Stimulated activated naive CD4-positive, alpha-beta T cell (primary cell): ENCODE measurements around the gene MCRIP2.

Source experiments
- DNase-seq, 6 experiments: peaks; one replicate each; lab custom pipeline; 2025; lab: John Stamatoyannopoulos, UW

Gene MCRIP2

DNA sequence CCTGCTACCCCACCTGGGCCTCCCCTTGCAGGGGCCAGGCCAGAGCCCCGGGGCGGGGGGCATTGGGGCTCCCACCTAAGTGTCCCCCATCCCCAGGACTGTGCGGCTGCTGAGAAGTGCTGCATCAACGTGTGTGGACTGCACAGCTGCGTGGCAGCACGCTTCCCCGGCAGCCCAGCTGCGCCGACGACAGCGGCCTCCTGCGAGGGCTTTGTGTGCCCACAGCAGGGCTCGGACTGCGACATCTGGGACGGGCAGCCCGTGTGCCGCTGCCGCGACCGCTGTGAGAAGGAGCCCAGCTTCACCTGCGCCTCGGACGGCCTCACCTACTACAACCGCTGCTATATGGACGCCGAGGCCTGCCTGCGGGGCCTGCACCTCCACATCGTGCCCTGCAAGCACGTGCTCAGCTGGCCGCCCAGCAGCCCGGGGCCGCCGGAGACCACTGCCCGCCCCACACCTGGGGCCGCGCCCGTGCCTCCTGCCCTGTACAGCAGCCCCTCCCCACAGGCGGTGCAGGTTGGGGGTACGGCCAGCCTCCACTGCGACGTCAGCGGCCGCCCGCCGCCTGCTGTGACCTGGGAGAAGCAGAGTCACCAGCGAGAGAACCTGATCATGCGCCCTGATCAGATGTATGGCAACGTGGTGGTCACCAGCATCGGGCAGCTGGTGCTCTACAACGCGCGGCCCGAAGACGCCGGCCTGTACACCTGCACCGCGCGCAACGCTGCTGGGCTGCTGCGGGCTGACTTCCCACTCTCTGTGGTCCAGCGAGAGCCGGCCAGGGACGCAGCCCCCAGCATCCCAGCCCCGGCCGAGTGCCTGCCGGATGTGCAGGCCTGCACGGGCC, 8.9 kb upstream of the MCRIP2 start:
- DNase-seq: no peak

DNA sequence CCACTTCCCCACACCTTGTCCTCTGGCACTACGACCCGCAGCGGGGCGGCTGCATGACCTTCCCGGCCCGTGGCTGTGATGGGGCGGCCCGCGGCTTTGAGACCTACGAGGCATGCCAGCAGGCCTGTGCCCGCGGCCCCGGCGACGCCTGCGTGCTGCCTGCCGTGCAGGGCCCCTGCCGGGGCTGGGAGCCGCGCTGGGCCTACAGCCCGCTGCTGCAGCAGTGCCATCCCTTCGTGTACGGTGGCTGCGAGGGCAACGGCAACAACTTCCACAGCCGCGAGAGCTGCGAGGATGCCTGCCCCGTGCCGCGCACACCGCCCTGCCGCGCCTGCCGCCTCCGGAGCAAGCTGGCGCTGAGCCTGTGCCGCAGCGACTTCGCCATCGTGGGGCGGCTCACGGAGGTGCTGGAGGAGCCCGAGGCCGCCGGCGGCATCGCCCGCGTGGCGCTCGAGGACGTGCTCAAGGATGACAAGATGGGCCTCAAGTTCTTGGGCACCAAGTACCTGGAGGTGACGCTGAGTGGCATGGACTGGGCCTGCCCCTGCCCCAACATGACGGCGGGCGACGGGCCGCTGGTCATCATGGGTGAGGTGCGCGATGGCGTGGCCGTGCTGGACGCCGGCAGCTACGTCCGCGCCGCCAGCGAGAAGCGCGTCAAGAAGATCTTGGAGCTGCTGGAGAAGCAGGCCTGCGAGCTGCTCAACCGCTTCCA, 8.1 kb upstream of the MCRIP2 start:
- no peak for DNase-seq

DNA sequence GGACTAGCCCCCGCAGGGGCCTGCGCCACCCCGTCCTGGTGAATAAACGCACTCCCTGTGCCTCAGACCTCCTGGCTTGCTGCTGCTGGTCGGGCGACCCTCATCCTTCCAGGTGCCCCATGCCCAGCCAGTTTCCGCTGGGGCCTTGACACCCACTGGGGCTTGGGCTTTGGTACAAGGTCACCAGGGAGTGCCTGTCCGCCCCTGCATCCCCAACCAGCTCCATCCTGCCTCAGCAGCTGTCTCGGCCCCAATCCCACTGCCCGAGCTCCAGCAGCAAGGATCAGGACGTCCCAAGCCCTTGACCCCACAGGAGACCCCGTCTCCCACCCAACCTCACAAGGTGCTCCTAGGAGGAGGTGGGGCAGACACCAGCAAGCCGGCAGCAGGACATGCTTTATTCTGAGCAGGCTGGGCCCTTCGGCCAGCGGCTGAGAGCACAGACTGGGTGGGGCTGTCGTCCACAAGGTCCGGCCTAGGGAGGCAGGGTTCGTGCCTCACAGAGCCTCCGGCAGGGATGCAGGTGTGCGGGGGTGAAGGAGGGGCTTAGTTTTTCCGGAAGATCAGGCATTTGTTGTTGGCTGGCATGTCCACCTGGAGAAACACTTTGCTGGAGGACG, 7.5 kb upstream of the MCRIP2 start:
- no peak for DNase-seq

DNA sequence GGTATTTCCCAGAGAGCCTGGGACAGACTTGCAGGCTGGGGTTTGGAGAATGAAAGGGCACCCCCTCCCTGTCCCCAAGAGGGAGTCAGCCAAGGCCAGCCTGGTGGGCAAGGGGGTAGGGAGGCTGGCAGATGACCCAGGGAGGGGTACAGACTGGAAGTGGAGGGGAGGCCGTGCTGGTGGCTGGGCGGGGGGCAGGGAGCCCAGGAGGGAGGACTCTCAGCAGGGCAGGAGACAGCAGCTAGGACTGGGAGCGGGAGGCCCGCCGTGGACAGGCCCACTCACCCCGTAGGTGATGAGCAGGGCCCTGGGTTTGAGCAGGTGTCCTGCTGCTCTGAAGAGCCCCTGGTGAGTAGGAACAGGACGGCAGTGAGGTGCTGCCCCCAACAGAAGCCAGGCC, 6.6 kb upstream of the MCRIP2 start:
- DNase-seq: no peak

DNA sequence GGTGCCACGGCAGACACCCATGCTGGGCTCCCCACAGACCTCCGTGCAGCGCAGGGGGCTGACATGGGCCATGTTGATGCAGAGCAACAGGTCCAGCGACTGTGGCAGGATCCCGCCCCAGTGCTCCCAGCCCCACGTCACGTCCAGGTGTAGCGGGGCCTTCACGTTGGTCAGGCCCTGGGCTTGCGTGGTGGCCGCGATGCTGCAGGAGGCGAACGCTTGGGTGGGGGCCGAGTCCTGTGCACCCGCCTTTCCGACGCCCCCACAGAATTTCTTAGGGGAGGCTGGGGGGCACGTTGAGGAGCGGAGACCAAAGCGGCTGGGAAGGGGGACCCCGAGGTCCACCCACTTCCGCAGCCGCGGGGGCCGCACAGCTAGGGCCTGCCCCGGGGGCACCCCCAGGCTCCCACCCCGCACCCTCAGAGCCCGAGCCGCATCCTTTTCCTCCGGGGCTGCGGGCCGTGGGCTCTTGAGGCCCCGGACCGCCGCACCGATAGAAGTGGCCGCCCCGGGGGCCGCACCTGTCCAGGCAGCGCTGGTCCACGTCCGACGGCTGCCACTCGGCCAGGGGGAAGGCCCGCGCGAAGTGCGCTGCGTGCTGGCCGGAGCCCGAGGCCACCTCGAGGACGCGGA, 5.9 kb upstream of the MCRIP2 start:
- no peak for DNase-seq

DNA sequence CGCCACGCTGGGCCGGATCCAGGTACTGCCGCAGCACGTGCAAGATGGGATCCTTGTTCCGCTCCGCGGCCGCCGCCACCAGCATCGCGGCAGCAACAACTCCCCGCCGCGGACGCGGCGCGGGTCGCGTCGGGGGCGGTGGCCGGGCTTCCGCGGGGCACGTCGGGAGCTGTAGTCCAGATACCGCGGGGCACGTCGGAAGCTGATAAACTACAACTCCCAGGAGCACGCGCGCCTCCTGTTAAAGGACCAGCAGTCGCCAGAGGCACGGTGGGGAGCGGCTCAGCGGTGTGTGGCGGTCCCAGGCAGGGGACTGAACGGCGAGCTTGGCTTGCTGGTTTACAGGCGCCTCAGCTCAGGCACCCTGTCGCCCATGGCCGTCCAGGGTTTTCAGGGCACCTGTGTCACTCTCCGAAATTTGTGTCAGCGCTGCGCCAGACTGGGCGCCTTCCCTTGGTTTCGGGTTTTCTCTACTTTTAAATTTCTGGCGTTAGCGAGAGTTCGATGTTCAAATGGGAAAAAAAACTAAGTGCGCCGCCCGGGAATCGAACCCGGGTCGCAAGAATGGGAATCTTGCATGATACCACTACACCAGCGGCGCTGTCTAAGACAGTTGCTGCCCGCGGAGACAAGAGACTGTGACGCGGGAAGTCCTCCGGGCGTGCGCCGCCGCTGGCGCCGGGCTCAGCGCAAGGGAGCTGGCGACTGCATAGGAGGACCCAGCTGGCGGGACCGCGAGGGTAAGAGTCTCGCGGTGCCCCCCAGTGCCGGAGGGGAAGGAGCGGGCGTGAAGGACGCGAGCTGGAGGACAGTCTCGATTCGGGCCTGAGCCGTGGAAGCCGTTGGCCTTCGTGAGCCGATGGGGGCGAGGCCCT, 5.2 kb upstream of the MCRIP2 start, which contains the start of gene METTL26:
Gene METTL26, minus strand, starts transcription at position 100 of the 875 bp plus-strand sequence. Its CDS starts 15 bp downstream, at position 85.
- peak; percentile 86 to 99 (median 94) for DNase-seq

DNA sequence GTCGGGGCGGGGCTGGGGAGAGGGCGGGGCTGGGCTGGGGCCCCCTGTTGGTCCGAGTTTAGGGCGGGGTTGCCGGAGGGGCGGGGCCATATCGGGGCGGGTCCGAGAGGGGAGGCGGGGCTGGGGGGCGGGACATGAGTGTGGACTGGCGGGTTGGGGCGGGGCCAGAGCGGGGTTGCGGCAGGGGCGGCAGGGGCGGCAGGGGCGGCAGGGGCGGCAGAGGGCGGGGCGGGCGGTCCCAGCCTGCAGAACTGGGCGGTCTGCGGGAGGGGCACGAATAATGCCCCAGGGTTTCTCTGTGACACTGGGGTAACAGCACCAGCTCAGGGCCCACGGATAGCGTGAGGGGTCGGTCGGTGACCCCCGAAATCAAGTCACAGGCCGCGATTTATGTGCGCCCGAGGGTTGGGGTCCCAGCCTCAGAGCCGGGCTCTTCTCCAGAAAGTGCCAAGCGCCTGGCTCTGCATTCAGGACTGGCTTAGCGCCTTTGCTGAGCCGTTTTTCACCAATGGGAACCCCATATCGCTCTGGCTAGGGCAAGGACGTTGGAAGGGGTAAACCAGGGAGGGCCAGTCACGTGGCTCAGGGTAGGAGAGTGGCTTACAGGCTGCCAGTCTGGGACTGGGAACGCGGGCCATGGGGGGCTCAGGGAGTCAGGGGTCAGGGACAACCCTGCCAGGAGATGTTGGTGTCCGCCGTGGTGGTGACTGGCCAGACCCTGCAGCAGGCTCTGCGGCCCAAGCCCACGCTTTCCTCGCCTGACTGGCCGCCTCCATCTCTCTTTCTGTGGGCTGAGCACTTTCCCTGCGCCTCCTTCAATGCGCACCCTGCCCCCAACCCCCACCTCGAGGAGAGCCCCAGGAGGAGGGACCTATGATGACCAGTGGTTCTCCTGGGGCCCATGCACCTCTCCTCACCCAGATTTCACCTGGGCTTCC, 4.3 kb upstream of the MCRIP2 start:
- peak in 2 of 6 experiments; percentile 89 to 93 for DNase-seq

DNA sequence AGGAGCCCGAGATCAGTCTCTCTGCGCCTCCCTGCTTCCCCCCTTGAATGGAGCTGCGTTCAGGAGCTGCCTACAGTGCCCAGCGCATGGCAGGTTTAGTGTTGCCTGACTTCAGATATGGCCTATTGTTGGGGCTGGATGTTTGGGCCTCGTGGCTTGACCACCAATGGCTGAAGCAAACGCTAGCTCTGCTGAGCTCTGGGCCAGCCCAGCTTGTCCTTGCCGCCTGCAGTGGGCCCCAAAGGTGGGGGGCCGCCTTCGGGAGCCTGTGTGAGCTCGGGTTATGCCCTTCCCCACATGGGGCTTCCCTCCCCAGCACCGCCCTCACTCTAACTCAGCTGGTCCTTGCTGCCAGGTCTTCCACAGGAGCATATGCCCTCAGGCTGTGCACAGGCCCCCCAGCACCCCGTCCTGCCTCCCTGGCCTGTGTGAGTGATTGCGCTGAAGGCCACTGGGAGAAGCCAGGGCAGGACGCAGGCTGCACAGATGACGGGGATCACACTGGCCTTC, 3.5 kb upstream of the MCRIP2 start:
- DNase-seq: no peak

DNA sequence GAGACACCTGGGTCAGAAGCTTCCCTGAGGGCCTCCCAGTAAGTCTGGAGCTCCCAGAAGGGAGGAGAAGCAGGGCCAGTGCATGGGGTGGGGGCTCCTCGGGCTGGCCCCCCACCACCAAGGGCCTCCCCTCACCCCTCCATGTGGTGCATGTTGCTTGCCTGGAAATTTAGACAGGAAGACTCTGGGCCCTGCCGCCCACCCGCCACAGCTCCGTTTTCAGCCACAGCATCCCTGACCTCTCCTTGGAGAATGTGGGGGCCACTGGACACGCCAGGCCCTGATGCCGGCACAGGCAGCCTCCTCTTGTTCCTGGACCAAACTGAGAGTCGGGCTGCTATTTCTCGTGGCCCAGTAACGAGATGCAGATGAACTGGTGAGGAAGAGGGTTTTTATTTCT, 2.8 kb upstream of the MCRIP2 start:
- DNase-seq: no peak

DNA sequence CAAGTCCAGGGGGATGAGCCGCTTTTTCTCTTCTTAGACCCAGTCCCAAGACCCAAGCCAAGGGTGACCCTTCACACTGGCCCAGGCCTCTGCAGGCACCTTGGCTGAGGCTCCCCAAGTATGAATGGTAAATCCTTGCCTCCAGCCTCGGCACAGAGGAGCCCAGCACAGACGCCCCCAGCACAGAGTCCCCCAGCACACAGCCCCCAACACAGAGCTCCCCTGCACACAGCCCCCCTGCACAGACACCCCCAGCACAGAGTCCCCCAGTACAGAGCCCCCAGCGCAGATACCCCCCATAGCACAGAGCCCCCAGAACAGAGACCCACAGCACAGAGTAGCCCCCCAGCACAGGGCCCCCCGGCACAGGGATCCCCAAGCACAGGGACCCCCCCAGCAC, 1.0 kb upstream of the MCRIP2 start:
- DNase-seq: no peak

DNA sequence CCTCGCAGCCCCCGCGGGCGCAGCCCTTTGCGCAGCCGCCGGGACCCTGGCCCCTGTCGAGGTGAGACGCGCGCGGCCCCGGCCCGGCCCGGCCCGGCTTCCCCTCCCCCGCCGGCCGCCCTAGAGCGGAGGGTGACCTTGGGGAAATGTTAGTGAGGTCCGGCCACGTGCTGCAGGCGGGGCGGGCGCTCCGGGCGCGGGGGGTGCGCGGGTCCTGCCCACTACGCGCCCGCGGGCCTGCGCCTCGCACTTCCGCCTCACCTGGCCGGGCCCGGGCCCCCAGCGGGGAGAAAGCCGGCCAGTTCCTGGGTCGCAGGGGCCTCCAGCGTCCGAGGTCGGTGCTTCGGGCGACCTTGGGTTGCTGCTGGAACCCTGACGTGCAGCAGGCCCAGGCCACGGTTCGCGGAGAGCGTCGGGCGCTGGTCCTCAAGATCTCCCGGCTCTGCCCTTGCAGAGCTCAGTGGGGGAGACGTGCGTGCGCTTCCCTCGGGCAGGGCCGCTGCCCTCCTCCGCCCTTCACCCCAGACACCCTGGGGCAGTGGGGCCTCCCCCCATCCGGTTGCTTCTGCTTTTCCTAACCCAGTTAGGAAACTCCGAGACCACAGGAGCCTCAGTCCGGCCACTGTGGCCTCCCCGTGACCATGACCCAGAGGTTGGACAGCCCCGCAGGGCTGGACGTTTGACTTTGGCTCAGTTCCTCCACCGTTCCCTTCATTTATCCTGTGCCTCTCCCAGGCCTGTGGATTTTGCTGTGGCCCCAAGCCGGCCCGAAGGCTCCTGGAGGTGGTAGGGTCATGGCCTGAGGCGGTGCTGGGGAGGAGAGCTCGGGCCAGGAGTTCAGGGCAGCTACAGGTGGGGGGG, 791 bp downstream of the MCRIP2 start:
- peak in 3 of 6 experiments; percentile 31 to 46 (median 33) for DNase-seq

DNA sequence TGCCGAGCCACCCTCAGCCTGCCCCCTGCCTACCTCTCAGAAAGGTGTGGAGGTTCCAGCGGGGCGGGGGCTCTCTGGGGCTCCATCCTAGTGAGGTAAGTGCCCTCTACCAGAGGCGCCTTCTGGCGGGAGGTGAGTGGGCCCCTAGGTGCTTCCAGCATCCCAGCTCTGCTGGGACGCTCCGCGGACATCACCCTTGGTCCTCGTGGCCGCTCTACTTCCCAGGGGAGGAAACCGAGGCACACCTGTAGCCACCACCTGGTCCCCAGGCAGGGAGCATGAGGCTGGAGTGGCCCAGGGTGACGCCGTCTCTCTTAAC, 1.4 kb downstream of the MCRIP2 start:
- no peak for DNase-seq

DNA sequence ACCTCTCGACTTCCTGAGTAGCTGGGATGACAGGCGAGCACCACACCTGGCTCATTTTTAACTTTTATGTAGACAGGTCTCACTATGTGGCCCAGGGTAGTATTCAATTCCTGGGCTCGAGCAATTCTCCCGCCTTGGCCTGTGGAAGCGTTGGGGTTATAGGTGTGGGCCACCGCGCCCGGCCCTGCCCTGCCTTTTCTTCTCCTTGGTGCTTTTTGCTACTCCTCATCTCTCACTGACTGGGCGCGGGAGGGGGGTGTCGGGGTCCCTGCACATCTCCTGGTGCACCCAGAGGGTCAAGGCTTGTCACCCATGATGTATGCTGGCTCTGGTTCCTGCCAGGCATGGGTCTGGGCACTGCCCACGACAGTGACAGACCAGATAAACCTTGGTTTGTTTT, 2.9 kb downstream of the MCRIP2 start:
- no peak for DNase-seq

DNA sequence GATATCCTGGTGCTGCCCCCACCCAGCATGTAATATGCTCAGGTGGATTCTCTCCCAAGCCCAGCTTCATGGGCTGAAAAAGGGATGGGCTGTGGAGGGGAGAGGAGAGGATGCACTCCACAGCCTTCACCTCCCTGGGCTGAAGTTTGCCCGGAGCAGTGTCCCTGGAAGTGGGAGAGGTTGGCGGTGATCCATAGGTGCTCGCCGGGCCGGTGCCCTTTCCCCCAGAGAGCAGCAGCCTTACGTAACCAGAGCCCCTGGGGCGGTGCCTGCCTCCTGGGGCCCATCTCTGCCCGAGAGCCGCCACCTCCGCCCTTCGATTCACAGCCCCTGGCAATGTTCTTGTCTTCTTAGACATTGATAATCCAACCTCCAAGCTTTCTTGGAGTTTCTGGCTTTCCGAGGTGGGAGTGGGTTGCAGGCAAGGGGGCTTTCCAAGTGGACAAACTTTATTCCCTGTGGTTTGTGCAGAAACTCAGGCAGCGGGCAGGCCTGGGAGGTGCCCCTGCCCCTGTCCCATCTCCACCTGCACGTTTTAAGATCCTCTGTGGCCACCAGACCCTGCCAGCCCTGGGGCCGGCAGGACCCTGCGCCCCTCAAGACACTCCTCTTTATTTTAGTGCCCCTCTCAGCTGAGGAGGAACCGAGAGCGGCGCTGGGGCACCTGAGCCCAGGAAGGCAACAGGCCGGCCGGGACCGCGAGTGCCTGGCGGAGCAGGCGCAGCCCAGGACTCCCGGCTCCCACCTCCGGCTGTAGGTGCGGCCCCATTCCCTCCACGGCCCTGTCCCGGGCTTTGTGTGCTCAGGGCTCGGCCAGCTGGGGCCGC, 4.4 kb downstream of the MCRIP2 start:
- DNase-seq: no peak

DNA sequence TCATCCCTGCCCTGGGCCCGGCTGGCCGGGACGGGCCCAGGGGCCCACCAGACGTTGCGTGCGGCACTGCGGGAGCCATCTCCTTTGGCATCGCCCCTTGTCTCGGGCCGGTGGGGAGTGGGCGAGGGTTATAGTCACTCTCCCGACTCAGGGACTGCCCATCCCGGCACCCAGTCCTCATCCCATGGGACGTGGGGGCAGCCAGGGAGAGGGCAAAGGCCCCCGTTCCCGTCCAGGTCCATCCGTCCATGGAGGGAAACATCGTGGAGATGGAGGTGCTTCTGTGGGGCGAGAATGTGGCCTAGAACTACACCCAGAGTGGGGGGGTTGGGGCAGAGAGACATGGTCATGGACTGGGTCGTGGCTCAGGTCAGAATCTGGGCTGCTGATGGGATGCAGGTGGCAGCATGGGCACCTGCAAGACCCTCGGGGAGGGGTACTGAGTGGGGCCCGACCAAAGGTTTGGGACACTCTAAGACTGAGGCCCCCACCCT, 5.1 kb downstream of the MCRIP2 start:
- no peak for DNase-seq

DNA sequence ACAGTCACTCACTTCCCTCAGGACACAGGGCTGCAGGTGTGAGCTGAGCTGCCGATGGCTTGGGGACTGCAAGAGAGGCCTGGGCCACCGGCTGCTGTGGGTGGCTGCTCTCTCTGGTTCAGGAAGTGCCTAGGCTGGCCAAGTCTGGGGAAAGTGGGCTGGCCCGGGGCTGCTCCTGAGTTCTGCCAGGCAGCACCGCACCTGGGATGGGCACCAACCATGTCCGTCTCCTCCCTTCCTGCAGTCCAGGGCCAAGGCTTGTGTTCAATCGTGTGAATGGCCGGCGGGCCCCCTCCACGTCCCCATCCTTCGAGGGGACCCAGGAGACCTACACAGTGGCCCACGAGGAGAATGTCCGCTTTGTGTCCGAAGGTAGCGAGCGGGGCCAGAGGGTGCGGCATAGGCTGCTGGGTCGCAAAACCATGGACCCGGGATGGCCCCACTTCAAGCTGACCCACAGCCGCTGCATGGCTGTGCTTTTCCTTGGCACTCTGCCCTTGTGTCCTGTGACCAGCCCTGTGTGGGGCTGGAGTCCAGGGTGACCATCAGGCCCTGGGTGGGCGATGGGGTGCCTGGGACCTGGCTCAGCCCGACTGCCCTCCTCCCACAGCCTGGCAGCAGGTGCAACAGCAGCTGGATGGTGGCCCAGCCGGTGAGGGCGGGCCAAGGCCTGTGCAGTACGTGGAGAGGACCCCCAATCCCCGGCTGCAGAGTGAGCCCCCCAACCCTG, 5.7 kb downstream of the MCRIP2 start:
- DNase-seq: no peak

DNA sequence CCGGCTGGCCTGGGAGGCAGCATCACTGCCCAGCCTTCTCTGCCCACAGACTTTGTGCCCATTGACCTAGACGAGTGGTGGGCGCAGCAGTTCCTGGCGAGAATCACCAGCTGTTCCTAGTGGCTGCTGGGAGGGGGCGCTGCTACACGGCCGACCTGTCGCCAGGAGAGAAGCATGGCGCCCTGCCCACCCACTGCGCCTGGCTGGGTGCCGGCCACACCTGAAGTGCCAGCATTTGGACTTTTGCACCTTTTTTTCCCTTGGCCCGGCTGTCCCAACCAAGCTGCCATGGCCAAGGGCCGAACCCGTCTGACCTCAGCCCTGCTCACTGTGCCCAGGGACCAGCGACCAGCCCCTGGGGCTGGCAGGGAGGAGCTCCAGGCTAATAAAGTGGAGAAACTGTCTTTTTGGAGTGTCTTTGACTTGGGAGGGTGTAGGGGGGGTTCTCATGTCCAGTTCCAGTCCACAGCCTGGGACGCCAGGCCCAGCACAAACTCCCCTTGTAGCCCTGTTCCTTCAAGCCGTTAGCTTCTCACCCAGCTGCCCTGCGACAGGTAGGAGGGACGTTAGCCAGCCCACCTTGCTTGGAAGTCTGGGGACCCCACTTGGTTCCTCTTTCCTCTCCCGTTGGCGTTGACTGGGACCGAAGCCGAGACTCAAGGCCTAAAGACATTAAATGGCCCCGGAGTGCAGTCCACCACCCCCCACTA, 6.6 kb downstream of the MCRIP2 start:
- peak in 1 of 6 experiments; percentile 19 for DNase-seq
